Measurements from ENCODE around the gene BLZF1.
"Not testable (repeated sequence)": the region's sequence is repeated elsewhere in the genome, so short reads cannot be mapped to it uniquely, and the experiment has no call there.

The BLZF1 gene

DNA sequence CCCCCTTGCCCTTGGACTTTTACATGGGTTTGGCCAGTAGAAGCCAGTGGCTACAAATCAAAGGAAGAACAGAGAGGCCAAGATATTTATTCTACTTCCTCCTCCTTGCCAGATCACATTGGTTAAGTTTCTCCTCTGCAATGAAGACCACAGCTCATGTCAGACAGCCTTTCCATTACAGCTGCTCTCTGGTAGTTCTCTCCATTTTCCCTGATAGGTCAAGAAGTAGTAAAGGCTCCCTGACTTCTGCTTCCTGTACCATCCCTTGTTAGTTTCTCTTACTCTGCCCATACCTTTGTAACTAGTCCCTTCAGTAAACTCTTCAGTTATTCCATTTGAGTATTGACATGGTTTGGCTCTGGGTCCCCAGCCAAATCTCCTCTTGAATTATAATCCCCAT, 28.2 kb upstream of the BLZF1 start:
- Histone ChIP-seq H3K36me3 (replicated peaks; ENCODE audit: insufficient read depth, low read length) (no peaks in the 10 kb centered on the region), H3F3A (ENCODE audit: insufficient read depth, low read length) (no peaks in the 10 kb centered on the region), H3K9me3 (replicated peaks; ENCODE audit: insufficient read depth, low read length) (no peaks in the 10 kb centered on the region), H3K27me3 (replicated peaks; ENCODE audit: insufficient read depth, low read length) (no peaks in the 10 kb centered on the region), H3K4me2 (ENCODE audit: low read depth, low read length) (no peak overlapping the region), H3K4me1 (ENCODE audit: low read length) (no peaks in the 10 kb centered on the region), H3K9ac (ENCODE audit: low read length) (no peak overlapping the region), H3K27ac (ENCODE audit: low read length) (no peak overlapping the region), H4K20me1 (ENCODE audit: insufficient read depth, low read length) (no peaks in the 10 kb centered on the region), H3K79me2 (ENCODE audit: low read length) (no peaks in the 10 kb centered on the region), H3K9me2 (replicated peaks; ENCODE audit: insufficient read depth, low read length) (no peaks in the 10 kb centered on the region), H3K4me3 (ENCODE audit: low read length) (no peak overlapping the region), H2AFZ (ENCODE audit: low read length) (no peak overlapping the region)
- DNase-seq, result no peak
- TF ChIP-seq EZH2phosphoT487 (IDR thresholded peaks at IDR 0.05; ENCODE audit: low read length), result no peak

DNA sequence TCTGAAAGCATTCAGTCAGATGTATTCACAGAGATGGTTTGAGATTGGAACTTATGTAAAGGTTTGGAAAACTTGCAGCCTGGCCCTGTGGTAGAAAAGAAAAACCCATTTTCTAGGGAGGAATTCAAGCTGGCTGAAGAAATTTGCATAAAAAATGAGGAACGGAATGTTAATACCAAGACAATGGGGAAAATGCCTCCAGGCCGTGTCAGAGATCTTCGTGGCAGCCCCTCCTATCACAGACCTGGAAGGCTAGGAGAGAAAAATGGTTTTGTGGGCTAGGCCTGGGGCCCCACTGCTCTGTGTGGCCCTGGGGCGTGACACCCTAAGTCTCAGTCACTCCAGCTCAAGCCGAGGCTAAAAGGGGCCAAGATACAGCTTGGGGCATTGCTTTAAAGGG, 27.1 kb upstream of the BLZF1 start:
- no peaks in the 10 kb centered on the region for H3F3A ChIP-seq (ENCODE audit: insufficient read depth, low read length)
- no peaks in the 10 kb centered on the region for H3K79me2 ChIP-seq (ENCODE audit: low read length)
- no peaks in the 10 kb centered on the region for H3K4me1 ChIP-seq (ENCODE audit: low read length)
- TF ChIP-seq EZH2phosphoT487 (IDR thresholded peaks at IDR 0.05; ENCODE audit: low read length) (no peak), EZH2 (optimal IDR thresholded peaks at IDR 0.05; ENCODE audit: low read depth, low read length) (no peak)
- TF ChIP-seq, protein P1, sequence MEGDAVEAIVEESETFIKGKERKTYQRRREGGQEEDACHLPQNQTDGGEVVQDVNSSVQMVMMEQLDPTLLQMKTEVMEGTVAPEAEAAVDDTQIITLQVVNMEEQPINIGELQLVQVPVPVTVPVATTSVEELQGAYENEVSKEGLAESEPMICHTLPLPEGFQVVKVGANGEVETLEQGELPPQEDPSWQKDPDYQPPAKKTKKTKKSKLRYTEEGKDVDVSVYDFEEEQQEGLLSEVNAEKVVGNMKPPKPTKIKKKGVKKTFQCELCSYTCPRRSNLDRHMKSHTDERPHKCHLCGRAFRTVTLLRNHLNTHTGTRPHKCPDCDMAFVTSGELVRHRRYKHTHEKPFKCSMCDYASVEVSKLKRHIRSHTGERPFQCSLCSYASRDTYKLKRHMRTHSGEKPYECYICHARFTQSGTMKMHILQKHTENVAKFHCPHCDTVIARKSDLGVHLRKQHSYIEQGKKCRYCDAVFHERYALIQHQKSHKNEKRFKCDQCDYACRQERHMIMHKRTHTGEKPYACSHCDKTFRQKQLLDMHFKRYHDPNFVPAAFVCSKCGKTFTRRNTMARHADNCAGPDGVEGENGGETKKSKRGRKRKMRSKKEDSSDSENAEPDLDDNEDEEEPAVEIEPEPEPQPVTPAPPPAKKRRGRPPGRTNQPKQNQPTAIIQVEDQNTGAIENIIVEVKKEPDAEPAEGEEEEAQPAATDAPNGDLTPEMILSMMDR (IDR thresholded peaks at IDR 0.05; ENCODE audit: low read length), result no peak
- no peak for DNase-seq
- no peaks in the 10 kb centered on the region for H3K27me3 ChIP-seq (replicated peaks; ENCODE audit: insufficient read depth, low read length)
- H3K36me3 ChIP-seq (replicated peaks; ENCODE audit: insufficient read depth, low read length), result no peaks in the 10 kb centered on the region
- no peak overlapping the region for H2AFZ ChIP-seq (ENCODE audit: low read length)
- no peaks in the 10 kb centered on the region for H3K9me3 ChIP-seq (replicated peaks; ENCODE audit: insufficient read depth, low read length)
- H3K9me2 ChIP-seq (replicated peaks; ENCODE audit: insufficient read depth, low read length), result no peaks in the 10 kb centered on the region
- no peaks in the 10 kb centered on the region for H4K20me1 ChIP-seq (ENCODE audit: insufficient read depth, low read length)
- H3K27ac ChIP-seq (ENCODE audit: low read length), result no peak overlapping the region
- no peak overlapping the region for H3K4me3 ChIP-seq (ENCODE audit: low read length)
- H3K4me2 ChIP-seq (ENCODE audit: low read depth, low read length), result no peak overlapping the region
- H3K9ac ChIP-seq (ENCODE audit: low read length), result no peak overlapping the region

DNA sequence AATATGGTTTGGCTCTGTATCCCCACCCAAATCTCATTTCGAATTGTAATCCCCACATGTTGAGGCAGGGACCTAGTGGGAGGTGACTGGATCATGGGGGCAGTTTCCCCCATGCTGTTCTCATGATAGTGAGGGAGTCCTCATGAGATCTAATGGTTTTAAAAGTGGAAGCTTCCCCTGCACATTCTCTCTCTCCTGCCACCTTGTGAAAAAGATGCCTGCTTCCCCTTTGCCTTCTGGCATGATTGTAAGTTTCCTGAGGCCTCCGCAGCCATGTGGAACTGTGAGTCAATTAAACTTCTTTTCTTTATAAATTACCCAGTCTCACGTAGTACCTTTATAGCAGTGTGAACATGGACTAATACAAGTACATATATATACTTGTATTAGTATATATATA, 25.9 kb upstream of the BLZF1 start:
- H4K20me1 ChIP-seq (ENCODE audit: insufficient read depth, low read length); H3K27ac ChIP-seq (ENCODE audit: low read length); H2AFZ ChIP-seq (ENCODE audit: low read length); H3K36me3 ChIP-seq (replicated peaks; ENCODE audit: insufficient read depth, low read length); H3K4me2 ChIP-seq (ENCODE audit: low read depth, low read length); H3F3A ChIP-seq (ENCODE audit: insufficient read depth, low read length); H3K9me2 ChIP-seq (replicated peaks; ENCODE audit: insufficient read depth, low read length); H3K79me2 ChIP-seq (ENCODE audit: low read length); H3K9me3 ChIP-seq (replicated peaks; ENCODE audit: insufficient read depth, low read length); H3K9ac ChIP-seq (ENCODE audit: low read length); H3K4me1 ChIP-seq (ENCODE audit: low read length); DNase-seq; H3K27me3 ChIP-seq (replicated peaks; ENCODE audit: insufficient read depth, low read length); H3K4me3 ChIP-seq (ENCODE audit: low read length): not testable (repeated sequence)

DNA sequence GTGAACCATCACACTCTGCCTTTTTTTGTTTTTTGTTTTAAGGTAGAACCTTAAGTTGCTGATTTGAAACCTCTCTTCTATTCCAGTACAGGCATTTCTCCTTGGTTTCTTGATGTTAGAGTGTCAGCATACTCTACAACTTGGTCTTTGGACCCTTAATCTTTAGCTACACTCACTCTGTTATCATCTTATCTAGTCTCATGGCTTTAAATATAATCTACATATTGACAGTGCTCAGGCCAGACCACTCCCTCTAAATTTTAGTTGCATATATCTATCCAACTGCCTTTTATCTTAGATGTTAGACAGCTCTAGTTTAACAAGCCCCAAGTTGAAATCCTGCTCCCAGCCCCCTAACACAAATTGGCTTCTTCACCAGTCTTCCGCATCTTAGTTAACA, 22.5 kb upstream of the BLZF1 start:
- H3K36me3 ChIP-seq (replicated peaks; ENCODE audit: insufficient read depth, low read length), result no peaks in the 10 kb centered on the region
- H3K27me3 ChIP-seq (replicated peaks; ENCODE audit: insufficient read depth, low read length), result no peaks in the 10 kb centered on the region
- H3F3A ChIP-seq (ENCODE audit: insufficient read depth, low read length), result no peaks in the 10 kb centered on the region
- no peaks in the 10 kb centered on the region for H3K79me2 ChIP-seq (ENCODE audit: low read length)
- no peak overlapping the region for H3K4me3 ChIP-seq (ENCODE audit: low read length)
- no peak for DNase-seq
- H3K4me2 ChIP-seq (ENCODE audit: low read depth, low read length), result no peak overlapping the region
- H3K9me2 ChIP-seq (replicated peaks; ENCODE audit: insufficient read depth, low read length), result no peaks in the 10 kb centered on the region
- TF ChIP-seq EZH2 (optimal IDR thresholded peaks at IDR 0.05; ENCODE audit: low read depth, low read length) (no peak), EZH2phosphoT487 (IDR thresholded peaks at IDR 0.05; ENCODE audit: low read length) (no peak)
- TF ChIP-seq, protein P1 (IDR thresholded peaks at IDR 0.05; ENCODE audit: low read length), result no peak
- no peaks in the 10 kb centered on the region for H3K4me1 ChIP-seq (ENCODE audit: low read length)
- no peaks in the 10 kb centered on the region for H4K20me1 ChIP-seq (ENCODE audit: insufficient read depth, low read length)
- no peaks in the 10 kb centered on the region for H3K9me3 ChIP-seq (replicated peaks; ENCODE audit: insufficient read depth, low read length)
- H3K9ac ChIP-seq (ENCODE audit: low read length), result no peak overlapping the region
- H3K27ac ChIP-seq (ENCODE audit: low read length), result no peak overlapping the region
- H2AFZ ChIP-seq (ENCODE audit: low read length), result no peak overlapping the region

All from MM.1S (cell line).